GM19328 (cell line): ENCODE measurements around the gene MAP3K14.

ENCODE experiments used
- ATAC-seq: cut with Tn5 transposase; IDR thresholded peaks from one replicate; pipeline ENCODE4 v1.9.1; 2021; ENCODE audit warnings: mild to moderate bottlenecking, moderate library complexity; ENCODE audit not compliant: unreplicated experiment

The MAP3K14 gene

GRCh38 chr17:45317111-45317928 lies 500 bp upstream of the MAP3K14 start:
- peak; percentile 72 for ATAC-seq

GRCh38 chr17:45315648-45316433 lies 979 bp downstream of the MAP3K14 start:
- ATAC-seq = no peak

- ATAC-seq = no peak
Observed at GRCh38 chr17:45314741-45315647, 1.8 kb downstream of the MAP3K14 start.

GRCh38 chr17:45313996-45314740 lies 2.7 kb downstream of the MAP3K14 start:
- no peak for ATAC-seq

GRCh38 chr17:45313421-45313771 lies 3.4 kb downstream of the MAP3K14 start:
- no peak for ATAC-seq

GRCh38 chr17:45312477-45313420 lies 4.1 kb downstream of the MAP3K14 start:
- ATAC-seq = no peak

GRCh38 chr17:45311760-45312476 lies 4.9 kb downstream of the MAP3K14 start:
- no peak for ATAC-seq

- ATAC-seq = no peak
Observed at GRCh38 chr17:45311401-45311759, 5.4 kb downstream of the MAP3K14 start.

GRCh38 chr17:45310380-45311324 lies 6.2 kb downstream of the MAP3K14 start:
- ATAC-seq = no peak

- ATAC-seq = no peak
Observed at GRCh38 chr17:45309400-45309799, 7.4 kb downstream of the MAP3K14 start.

- ATAC-seq = no peak
Observed at GRCh38 chr17:45308840-45309239, 8.0 kb downstream of the MAP3K14 start.

- no peak for ATAC-seq
Observed at GRCh38 chr17:45308016-45308365, 8.8 kb downstream of the MAP3K14 start.

- ATAC-seq = no peak
Observed at GRCh38 chr17:45307290-45308015, 9.4 kb downstream of the MAP3K14 start.

- ATAC-seq = no peak
Observed at GRCh38 chr17:45306623-45307022, 10.2 kb downstream of the MAP3K14 start.

- ATAC-seq = no peak
Observed at GRCh38 chr17:45306094-45306493, 10.7 kb downstream of the MAP3K14 start.

GRCh38 chr17:45305530-45306087 lies 11.2 kb downstream of the MAP3K14 start:
- ATAC-seq = no peak

GRCh38 chr17:45302649-45303173 lies 14.1 kb downstream of the MAP3K14 start:
- ATAC-seq = peak; percentile 52
